ENCODE results near the gene FAM53B.

Gene FAM53B

DNA sequence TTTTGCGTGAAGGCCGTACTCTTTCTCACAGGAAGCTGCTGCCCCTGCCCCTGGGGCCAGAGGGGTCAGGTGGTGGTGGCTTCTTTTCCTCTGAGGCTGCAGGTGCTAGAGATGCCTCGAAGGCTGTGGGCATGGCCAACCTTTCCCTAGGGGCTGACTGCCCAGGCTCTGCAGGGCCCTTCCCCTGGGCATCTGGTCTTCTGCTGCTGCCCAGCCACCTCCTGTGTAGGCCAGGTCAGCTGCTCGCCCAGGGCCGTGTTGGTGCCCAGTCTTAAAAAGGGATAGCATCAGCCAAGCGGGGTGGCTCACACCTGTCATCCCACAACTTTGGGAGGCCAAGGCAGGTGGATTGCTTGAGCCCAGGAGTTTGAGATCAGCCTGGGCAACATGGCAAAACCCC, 114.3 kb downstream of the FAM53B start:
- peaks cover 9% of the 10 kb centered on the region for H3K9me3 ChIP-seq
- peaks cover 25% of the 10 kb centered on the region for H3K36me3 ChIP-seq
- H3K4me1 ChIP-seq: peaks cover 82% of the 10 kb centered on the region
- peak overlapping the region; percentile 73; the same call in 1 of the 2 replicates for H3K27ac ChIP-seq
- peaks cover 12% of the 10 kb centered on the region; the same call in 1 of the 2 replicates for H3K27me3 ChIP-seq
- H3K9ac ChIP-seq: peak overlapping the region; percentile 44; the same call in 1 of the 2 replicates
- peak overlapping the region; percentile 96 for H3K4me2 ChIP-seq
- TF ChIP-seq Cebpa-rat (IDR thresholded peaks at IDR 0.05): no peak
- H3K4me3 ChIP-seq: no peak overlapping the region
- H4K20me1 ChIP-seq: peaks cover 100% of the 10 kb centered on the region

DNA sequence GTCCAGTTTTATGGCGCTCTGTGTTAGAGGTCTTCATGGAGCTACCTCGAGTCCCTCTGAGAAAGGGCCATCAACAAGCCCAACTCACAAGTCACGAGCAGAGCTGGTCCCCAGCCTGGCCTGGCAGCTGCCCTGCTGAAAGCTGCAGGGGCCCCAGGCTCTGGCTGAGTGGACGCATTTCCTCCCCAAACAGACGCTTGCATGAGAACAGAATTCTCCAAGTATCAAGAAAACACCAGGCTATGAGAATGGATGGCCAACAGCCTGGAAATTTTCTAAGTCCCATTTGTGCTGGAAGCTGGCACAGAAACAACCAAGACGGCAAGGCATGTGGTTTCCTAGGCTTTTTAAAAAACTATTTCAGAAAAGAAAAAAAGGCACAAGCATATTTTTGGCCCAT, 114.8 kb downstream of the FAM53B start:
- Histone ChIP-seq H3K4me3 (no peak overlapping the region), H4K20me1 (peaks cover 100% of the 10 kb centered on the region), H3K4me1 (peaks cover 86% of the 10 kb centered on the region), H3K27me3 (peaks cover 16% of the 10 kb centered on the region; the same call in 1 of the 2 replicates), H3K9ac (peak overlapping the region; percentile 44), H3K9me3 (peaks cover 6% of the 10 kb centered on the region), H3K36me3 (peaks cover 22% of the 10 kb centered on the region), H3K27ac (peak overlapping the region; percentile 73), H3K4me2 (peak overlapping the region; percentile 96)
- TF ChIP-seq Cebpa-rat (IDR thresholded peaks at IDR 0.05): no peak

DNA sequence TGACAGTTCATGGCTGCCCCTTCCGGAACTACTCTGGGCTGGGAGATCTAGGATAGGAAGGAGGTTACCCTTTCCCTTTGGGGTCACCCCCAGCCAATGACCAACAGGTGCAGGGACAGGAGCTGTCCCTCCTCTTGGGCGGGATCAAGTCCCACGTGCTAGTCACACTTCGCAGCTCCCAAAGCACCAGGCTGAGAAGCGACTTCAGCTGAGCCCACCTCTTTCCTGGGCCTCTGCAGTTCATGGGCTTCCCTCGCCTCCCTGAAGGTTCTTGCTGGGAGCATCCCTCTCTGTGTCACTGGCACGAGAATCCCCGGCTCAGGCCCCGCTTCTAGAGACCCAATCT, 115.5 kb downstream of the FAM53B start:
- H4K20me1 ChIP-seq: peaks cover 100% of the 10 kb centered on the region
- H3K27me3 ChIP-seq: peaks cover 24% of the 10 kb centered on the region
- H3K27ac ChIP-seq: peak overlapping the region; percentile 73
- peak overlapping the region; percentile 96 for H3K4me2 ChIP-seq
- H3K36me3 ChIP-seq: peaks cover 15% of the 10 kb centered on the region
- H3K9me3 ChIP-seq: no peaks in the 10 kb centered on the region
- TF ChIP-seq Cebpa-rat (IDR thresholded peaks at IDR 0.05): no peak
- H3K9ac ChIP-seq: peak overlapping the region; percentile 44
- peaks cover 94% of the 10 kb centered on the region for H3K4me1 ChIP-seq
- no peak overlapping the region; the same call in 1 of the 2 replicates for H3K4me3 ChIP-seq

DNA sequence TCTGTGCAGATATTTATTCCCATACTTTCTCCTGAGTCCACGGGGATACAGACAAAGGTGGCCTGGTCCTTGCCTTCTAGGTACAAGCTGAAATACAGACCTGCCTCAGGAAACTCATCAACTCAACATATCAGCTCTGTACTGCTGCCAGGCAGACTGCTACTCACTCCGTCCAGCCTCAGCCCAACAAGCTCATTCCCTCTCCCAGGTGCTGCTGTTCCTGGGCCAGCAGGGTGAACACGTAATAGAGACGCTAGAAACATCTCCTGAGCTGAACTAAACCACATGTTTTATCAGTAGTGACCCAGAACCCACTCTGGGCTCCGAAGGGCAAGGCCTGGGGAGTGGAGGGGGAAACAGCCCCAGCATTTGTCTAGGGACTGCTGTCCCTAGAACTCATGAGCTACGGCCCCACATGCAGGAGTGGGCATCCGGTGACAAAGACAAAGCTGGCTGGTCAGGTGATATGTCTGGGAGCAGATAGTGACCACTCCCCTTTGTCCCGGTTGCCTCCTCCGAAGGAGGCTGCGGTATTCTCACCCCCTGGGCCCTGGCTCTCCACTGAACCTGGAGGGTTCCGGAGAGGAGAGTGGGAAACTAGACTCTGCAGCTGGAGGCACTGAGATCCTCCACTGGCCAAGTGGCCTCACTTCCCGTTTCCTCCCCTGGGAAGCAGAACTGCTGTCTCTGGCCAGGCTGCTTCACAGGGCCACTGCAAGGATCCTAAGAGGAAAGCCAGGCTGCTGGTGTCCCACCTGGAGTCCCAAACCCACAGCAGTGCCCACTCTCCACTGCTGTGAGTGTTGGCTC, 116.1 kb downstream of the FAM53B start:
- peak overlapping the region; percentile 96 for H3K4me2 ChIP-seq
- no peak for TF ChIP-seq Cebpa-rat (IDR thresholded peaks at IDR 0.05)
- H3K9ac ChIP-seq: peak overlapping the region; percentile 44
- H4K20me1 ChIP-seq: peaks cover 100% of the 10 kb centered on the region
- H3K36me3 ChIP-seq: peaks cover 15% of the 10 kb centered on the region; the same call in 1 of the 2 replicates
- H3K4me3 ChIP-seq: no peak overlapping the region; the same call in 1 of the 2 replicates
- peak overlapping the region; percentile 73 for H3K27ac ChIP-seq
- H3K4me1 ChIP-seq: peaks cover 99% of the 10 kb centered on the region
- no peaks in the 10 kb centered on the region for H3K9me3 ChIP-seq
- H3K27me3 ChIP-seq: peaks cover 29% of the 10 kb centered on the region

DNA sequence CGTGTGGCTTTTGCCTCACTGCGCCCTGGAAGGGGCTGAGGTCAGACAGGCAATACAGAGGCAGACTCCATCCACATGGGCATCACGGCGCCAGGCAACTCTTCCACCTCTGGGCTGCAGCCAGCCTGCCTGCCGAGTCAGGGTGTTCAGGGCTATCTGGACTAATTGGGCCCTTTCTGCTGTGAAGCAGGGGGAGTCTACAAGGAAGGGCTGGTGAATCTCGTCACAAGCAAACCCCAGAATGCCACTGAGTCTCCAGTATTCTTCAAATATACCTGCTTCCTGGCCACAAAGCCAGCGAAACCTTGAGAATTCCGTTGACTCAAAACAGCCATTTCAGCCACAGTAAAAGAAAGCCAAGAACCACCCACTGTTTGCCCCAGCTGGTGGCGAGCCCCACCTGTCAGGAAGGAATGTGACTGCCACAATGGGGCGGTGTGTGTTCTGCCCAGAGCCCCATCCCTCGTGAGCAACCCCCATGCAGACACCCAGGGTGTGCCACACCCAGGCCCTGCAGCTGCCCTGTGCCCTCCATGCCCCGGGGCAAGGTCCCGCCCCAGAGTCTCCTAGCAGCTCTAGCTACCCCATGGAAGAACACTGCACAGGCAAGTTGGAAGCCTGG, 117.3 kb downstream of the FAM53B start:
- Histone ChIP-seq H3K27ac (peak overlapping the region; percentile 50; the same call in 1 of the 2 replicates), H3K4me2 (peak overlapping the region; percentile 96), H3K9ac (no peak overlapping the region; the same call in 1 of the 2 replicates), H3K4me1 (peaks cover 100% of the 10 kb centered on the region), H3K9me3 (no peaks in the 10 kb centered on the region), H4K20me1 (peaks cover 100% of the 10 kb centered on the region), H3K4me3 (no peak overlapping the region; the same call in 1 of the 2 replicates), H3K27me3 (peaks cover 41% of the 10 kb centered on the region), H3K36me3 (peaks cover 10% of the 10 kb centered on the region; the same call in 1 of the 2 replicates)
- TF ChIP-seq Cebpa-rat (IDR thresholded peaks at IDR 0.05): no peak

DNA sequence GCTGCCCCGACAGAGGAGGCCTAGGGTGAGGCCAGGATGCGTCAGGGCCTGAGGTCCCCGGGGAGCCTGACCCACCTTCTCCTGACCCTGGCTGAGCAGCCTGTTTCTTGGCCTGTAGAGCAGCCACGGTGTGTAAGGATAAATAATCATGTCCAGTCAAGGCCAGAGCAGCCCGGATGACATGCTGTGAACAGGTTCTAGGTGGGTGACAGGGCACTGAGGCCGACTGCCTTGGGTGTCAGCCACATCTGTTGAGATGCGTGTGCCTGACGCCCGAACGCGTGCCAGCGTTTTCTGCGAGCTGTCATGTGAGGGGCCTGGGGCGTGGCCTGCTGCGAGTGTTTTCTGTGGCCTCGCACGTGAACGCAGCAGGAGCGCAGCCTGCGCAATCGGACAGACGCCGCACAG, 118.3 kb downstream of the FAM53B start:
- Histone ChIP-seq H3K9me3 (no peaks in the 10 kb centered on the region), H3K4me1 (peaks cover 100% of the 10 kb centered on the region), H3K4me2 (peak overlapping the region; percentile 96), H3K9ac (0 out of 2 replicates have a peak overlapping the region, but pooled peaks have one; percentile 36), H3K36me3 (peaks cover 6% of the 10 kb centered on the region; the same call in 1 of the 2 replicates), H3K4me3 (no peak overlapping the region), H4K20me1 (peaks cover 100% of the 10 kb centered on the region), H3K27ac (peak overlapping the region; percentile 57; the same call in 1 of the 2 replicates), H3K27me3 (peaks cover 41% of the 10 kb centered on the region)
- TF ChIP-seq Cebpa-rat (IDR thresholded peaks at IDR 0.05): no peak

DNA sequence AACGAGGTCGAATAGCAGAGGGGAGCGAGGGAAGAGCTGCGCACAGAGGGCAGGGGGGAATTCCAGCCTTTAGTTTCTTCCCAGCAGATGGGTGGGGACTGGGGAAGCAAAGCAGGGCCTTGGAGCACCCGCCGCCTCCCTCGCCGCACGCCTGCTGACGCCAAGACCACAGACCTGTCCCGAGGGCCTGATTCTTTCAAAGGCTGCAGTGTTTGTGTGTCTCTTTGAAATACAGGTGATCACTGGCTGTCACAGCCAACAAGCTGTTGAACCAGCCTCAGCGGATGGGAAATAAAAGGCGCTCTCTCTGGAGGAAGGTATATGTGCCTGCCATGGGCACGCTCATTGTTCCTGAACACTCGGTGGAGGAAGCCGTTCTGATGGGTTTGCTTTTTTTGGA, 119.3 kb downstream of the FAM53B start:
- peaks cover 100% of the 10 kb centered on the region for H3K4me1 ChIP-seq
- no peak overlapping the region for H3K9ac ChIP-seq
- H3K36me3 ChIP-seq: peaks cover 6% of the 10 kb centered on the region; the same call in 1 of the 2 replicates
- no peak overlapping the region for H3K27ac ChIP-seq
- no peak overlapping the region; the same call in 1 of the 2 replicates for H3K4me3 ChIP-seq
- no peak for TF ChIP-seq Cebpa-rat (IDR thresholded peaks at IDR 0.05)
- H4K20me1 ChIP-seq: peaks cover 100% of the 10 kb centered on the region
- peak overlapping the region; percentile 96 for H3K4me2 ChIP-seq
- no peaks in the 10 kb centered on the region for H3K9me3 ChIP-seq
- H3K27me3 ChIP-seq: peaks cover 41% of the 10 kb centered on the region

DNA sequence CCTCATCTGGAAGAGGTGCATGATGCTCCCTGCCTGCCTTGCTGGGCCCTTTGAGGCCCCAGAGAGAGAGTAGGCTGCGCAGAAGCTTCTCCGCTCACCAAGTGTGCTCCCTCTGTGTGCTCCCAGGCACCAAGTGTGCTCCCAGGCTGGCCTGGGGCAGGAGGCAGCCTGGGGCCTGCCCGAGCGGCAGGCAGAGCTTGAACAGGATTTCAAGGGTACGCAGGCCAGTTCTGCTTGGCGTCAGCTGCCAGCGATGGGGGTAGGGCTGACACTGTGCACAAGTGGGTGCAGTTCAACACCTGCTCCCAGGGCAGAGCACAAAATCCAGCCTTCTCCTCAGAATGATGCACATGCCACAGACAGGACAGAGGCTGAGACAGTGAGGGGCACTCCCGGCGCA, 119.7 kb downstream of the FAM53B start:
- H4K20me1 ChIP-seq: peaks cover 100% of the 10 kb centered on the region
- H3K4me2 ChIP-seq: peak overlapping the region; percentile 96
- TF ChIP-seq Cebpa-rat (IDR thresholded peaks at IDR 0.05): no peak
- H3K4me1 ChIP-seq: peaks cover 100% of the 10 kb centered on the region
- peaks cover 41% of the 10 kb centered on the region for H3K27me3 ChIP-seq
- peak overlapping the region; percentile 8; the same call in 1 of the 2 replicates for H3K9ac ChIP-seq
- H3K36me3 ChIP-seq: peaks cover 6% of the 10 kb centered on the region; the same call in 1 of the 2 replicates
- H3K9me3 ChIP-seq: no peaks in the 10 kb centered on the region
- H3K27ac ChIP-seq: peak overlapping the region; percentile 35; the same call in 1 of the 2 replicates
- H3K4me3 ChIP-seq: no peak overlapping the region; the same call in 1 of the 2 replicates

DNA sequence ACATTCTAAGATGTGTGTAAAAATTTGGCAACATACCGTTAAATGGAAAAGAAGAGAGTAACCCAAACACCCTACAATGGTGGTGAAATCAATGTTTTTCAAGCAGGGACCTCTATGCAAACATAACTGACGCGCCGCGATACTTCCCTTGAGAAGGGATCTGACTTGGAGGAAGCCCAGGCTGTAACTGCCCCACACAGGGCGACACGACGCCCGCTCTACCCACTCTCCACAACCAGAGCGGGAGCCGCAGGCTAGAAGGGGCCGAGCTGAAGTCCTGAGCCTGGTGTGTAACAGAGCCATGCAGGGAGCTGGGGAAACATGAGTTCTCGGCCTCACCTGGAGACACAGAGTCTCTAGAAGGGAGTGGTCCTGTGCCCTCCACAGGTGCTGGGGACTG, 120.2 kb downstream of the FAM53B start:
- Histone ChIP-seq H3K9ac (peak overlapping the region; percentile 8; the same call in 1 of the 2 replicates), H4K20me1 (peaks cover 100% of the 10 kb centered on the region), H3K36me3 (peaks cover 6% of the 10 kb centered on the region; the same call in 1 of the 2 replicates), H3K4me3 (no peak overlapping the region; the same call in 1 of the 2 replicates), H3K27me3 (peaks cover 41% of the 10 kb centered on the region), H3K27ac (peak overlapping the region; percentile 35; the same call in 1 of the 2 replicates), H3K4me1 (peaks cover 100% of the 10 kb centered on the region), H3K4me2 (peak overlapping the region; percentile 96), H3K9me3 (no peaks in the 10 kb centered on the region)
- TF ChIP-seq Cebpa-rat (IDR thresholded peaks at IDR 0.05): no peak
